Thyroid gland (tissue), 4 donors: ENCODE measurements around the gene CRYGB. TPM values are rescaled to one million over a fixed set of nuclear protein-coding genes. Genes with fewer than 3 reads are reported as not detected.
"Not testable (repeated sequence)": the region's sequence is repeated elsewhere in the genome, so short reads cannot be mapped to it uniquely, and the experiment has no call there.

ENCODE experiments used
- DNase-seq, 2 donors: peaks; one replicate each; pipeline ENCODE4 v3.0.0-alpha.2; 2019
- H3K27ac ChIP-seq, 3 donors: fragments of 200-600 bp; sonication (generic); 1 replicate in 2 of 3; 2 replicates in 1 of 3; pipeline ENCODE4 v1.5.1; 2016 to 2019; ENCODE audit warnings: mild to moderate bottlenecking in 1 of 3, moderate library complexity in 1 of 3
- H3K27me3 ChIP-seq: fragments of 200-600 bp; sonication (generic); one replicate; pipeline ENCODE4 v1.5.1; 2019
- H3K36me3 ChIP-seq, 2 donors: fragments of 200-600 bp; sonication (generic); one replicate each; pipeline ENCODE4 v1.5.1; 2016 to 2019
- H3K4me1 ChIP-seq, 2 donors: fragments of 200-600 bp; sonication (generic); one replicate each; pipeline ENCODE4 v1.5.1; 2017 to 2019
- H3K4me3 ChIP-seq, 3 donors: fragments of 200-600 bp; sonication (generic); replicated peaks in 1 of 3; 1 replicate in 2 of 3; 2 replicates in 1 of 3; pipeline ENCODE4 v1.5.1; 2016; ENCODE audit warnings: mild to moderate bottlenecking in 1 of 3
- H3K9me3 ChIP-seq: fragments of 200-600 bp; sonication (generic); one replicate; pipeline ENCODE4 v1.5.1; 2017
- CTCF ChIP-seq, 6 experiments: fragments of 200-600 bp in 3 of 6; fragments of 450-650 bp in 3 of 6; sonication (generic) in 3 of 6; IDR thresholded peaks; one replicate each; pipeline ENCODE4 v1.5.1; 2016 to 2019; ENCODE audit warnings: antibody characterized with exemption in 6 of 6, mild to moderate bottlenecking in 2 of 6, inconsistent platforms in 1 of 6, moderate library complexity in 1 of 6
- POLR2A ChIP-seq, 2 donors: fragments of 450-650 bp; IDR thresholded peaks; one replicate each; pipeline ENCODE4 v1.6.1; 2017; ENCODE audit warnings: antibody characterized with exemption in 2 of 2, mild to moderate bottlenecking in 2 of 2, moderate library complexity in 1 of 2
- WGBS, 2 donors: methylation state at CpG; one replicate each; pipeline ENCODE4 v1.1.5; 2017; 5-methylcytosine and 5-hydroxymethylcytosine counted together
- intact Hi-C: fragments of 100-400 bp; cut with DNase I; formaldehyde crosslinking; loops from one replicate; pipeline ENCODE4 v1.15.1; 2023
- total RNA-seq, 4 donors: library from RNA; depleted of rRNA; stranded (reverse); fragments of >200 nt; gene quantifications; one replicate each; pipeline ENCODE4 v1.2.3, GENCODE V29; 2016

Gene CRYGB
- total RNA-seq, 4 donors from 2014 or later: not detected

GRCh38 chr2:208099682-208100470 is 46.1 kb downstream of the CRYGB start:
- Histone ChIP-seq H3K36me3 (no peaks in the 10 kb centered on the region), H3K9me3 (no peaks in the 10 kb centered on the region), H3K27me3 (no peaks in the 10 kb centered on the region), H3K27ac (no peak overlapping the region), H3K4me3 (no peak overlapping the region), H3K4me1 (no peaks in the 10 kb centered on the region)
- intact Hi-C loops: no loop called here
- TF ChIP-seq POLR2A (IDR thresholded peaks at IDR 0.05) (no peak), CTCF (IDR thresholded peaks at IDR 0.05) (no peak)
- DNase-seq: no peak
- 76 to 86% methylated on average over 13 of the region's 13 CpGs for WGBS, 2 donors

GRCh38 chr2:208098701-208099100 is 47.3 kb downstream of the CRYGB start:
- DNase-seq, H3K36me3 ChIP-seq, intact Hi-C loops, H3K4me3 ChIP-seq, H3K27ac ChIP-seq, H3K27me3 ChIP-seq, H3K4me1 ChIP-seq, H3K9me3 ChIP-seq: not testable (repeated sequence)
- 100% methylated on average over 1 of the region's 1 CpG for WGBS, 2 donors

- no peak for DNase-seq
- Histone ChIP-seq H3K4me3 (no peak overlapping the region), H3K4me1 (no peaks in the 10 kb centered on the region), H3K9me3 (no peaks in the 10 kb centered on the region), H3K27me3 (no peaks in the 10 kb centered on the region), H3K36me3 (no peaks in the 10 kb centered on the region), H3K27ac (no peak overlapping the region)
- TF ChIP-seq POLR2A (IDR thresholded peaks at IDR 0.05) (no peak), CTCF (IDR thresholded peaks at IDR 0.05) (no peak)
- intact Hi-C loops: no loop called here
- 49 to 52% methylated on average over 2 of the region's 2 CpGs for WGBS, 2 donors
Measured at GRCh38 chr2:208098267-208098666, 47.7 kb downstream of the CRYGB start.

GRCh38 chr2:208097801-208098200 is 48.2 kb downstream of the CRYGB start:
- no peaks in the 10 kb centered on the region for H3K4me1 ChIP-seq
- H3K27me3 ChIP-seq: no peaks in the 10 kb centered on the region
- no peak for TF ChIP-seq CTCF (IDR thresholded peaks at IDR 0.05)
- no peak for TF ChIP-seq POLR2A (IDR thresholded peaks at IDR 0.05)
- intact Hi-C loops: no loop called here
- 80 to 81% methylated on average over 5 of the region's 5 CpGs for WGBS, 2 donors
- H3K36me3 ChIP-seq: no peaks in the 10 kb centered on the region
- H3K9me3 ChIP-seq: no peaks in the 10 kb centered on the region
- DNase-seq: no peak
- H3K4me3 ChIP-seq: no peak overlapping the region
- no peak overlapping the region for H3K27ac ChIP-seq

GRCh38 chr2:208097313-208097712 is 48.6 kb downstream of the CRYGB start:
- TF ChIP-seq POLR2A (IDR thresholded peaks at IDR 0.05): no peak
- intact Hi-C loops: no loop called here
- 38 to 43% methylated on average over 3 of the region's 3 CpGs for WGBS, 2 donors

GRCh38 chr2:208096080-208096479 is 49.9 kb downstream of the CRYGB start:
- DNase-seq: no peak
- H3K27ac ChIP-seq: no peak overlapping the region
- H3K4me1 ChIP-seq: no peaks in the 10 kb centered on the region
- H3K4me3 ChIP-seq: no peak overlapping the region
- H3K36me3 ChIP-seq: no peaks in the 10 kb centered on the region
- intact Hi-C loops: no loop called here
- TF ChIP-seq CTCF (IDR thresholded peaks at IDR 0.05) (no peak), POLR2A (IDR thresholded peaks at IDR 0.05) (no peak)
- 73 to 77% methylated on average over 3 of the region's 3 CpGs for WGBS, 2 donors
- no peaks in the 10 kb centered on the region for H3K27me3 ChIP-seq
- no peaks in the 10 kb centered on the region for H3K9me3 ChIP-seq

More at GRCh38 chr2:208097313-208097712, 48.6 kb downstream of the CRYGB start:
- H3K9me3 ChIP-seq: no peaks in the 10 kb centered on the region
- no peaks in the 10 kb centered on the region for H3K36me3 ChIP-seq
- peak; percentile 35 to 56 for DNase-seq
- H3K27ac ChIP-seq: no peak overlapping the region
- no peaks in the 10 kb centered on the region for H3K27me3 ChIP-seq
- H3K4me1 ChIP-seq: no peaks in the 10 kb centered on the region
- no peak overlapping the region for H3K4me3 ChIP-seq
